GM21576 (cell line): ENCODE results near the gene SSH2.
"Not testable (repeated sequence)": the region's sequence is repeated elsewhere in the genome, so short reads cannot be mapped to it uniquely, and the experiment has no call there.

Experiments
- ATAC-seq: cut with Tn5 transposase; IDR thresholded peaks from one replicate; pipeline ENCODE4 v1.9.1; 2021; ENCODE audit warnings: mild to moderate bottlenecking, moderate library complexity; ENCODE audit not compliant: unreplicated experiment

Gene SSH2

DNA sequence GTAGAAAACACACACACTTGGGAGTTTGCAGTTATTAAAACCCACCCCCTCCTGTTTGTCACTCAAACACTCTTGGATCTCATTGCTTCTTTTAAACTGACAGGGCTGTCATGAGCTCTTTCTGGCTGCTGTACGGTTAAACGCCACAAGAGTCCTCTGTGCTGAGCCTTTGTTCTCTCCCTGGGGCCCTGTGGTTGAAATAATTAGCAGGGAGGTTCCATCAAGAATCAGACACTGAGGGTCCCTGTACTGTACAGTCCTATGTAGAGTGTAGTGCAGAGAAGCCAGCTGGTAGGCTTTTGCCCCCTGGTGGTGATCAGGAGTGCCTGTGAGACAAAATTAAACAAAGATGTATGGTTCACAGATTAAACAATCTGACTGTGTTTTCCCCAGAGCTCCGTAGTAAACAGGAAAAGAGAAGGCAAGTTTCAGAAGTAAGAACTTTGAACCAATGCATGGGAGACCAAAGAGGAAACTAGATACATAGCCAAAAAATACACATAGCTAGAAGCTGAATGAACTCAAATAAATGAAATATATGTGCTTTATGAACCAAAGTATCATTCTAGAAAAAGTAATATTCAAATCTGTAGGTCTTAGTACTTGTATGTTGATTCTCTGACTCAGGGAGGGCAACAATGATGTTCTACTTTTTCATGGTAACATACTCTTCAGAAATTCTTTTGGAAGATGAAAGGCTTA lies 1.4 kb upstream of the SSH2 start:
- ATAC-seq: peak; percentile 60

DNA sequence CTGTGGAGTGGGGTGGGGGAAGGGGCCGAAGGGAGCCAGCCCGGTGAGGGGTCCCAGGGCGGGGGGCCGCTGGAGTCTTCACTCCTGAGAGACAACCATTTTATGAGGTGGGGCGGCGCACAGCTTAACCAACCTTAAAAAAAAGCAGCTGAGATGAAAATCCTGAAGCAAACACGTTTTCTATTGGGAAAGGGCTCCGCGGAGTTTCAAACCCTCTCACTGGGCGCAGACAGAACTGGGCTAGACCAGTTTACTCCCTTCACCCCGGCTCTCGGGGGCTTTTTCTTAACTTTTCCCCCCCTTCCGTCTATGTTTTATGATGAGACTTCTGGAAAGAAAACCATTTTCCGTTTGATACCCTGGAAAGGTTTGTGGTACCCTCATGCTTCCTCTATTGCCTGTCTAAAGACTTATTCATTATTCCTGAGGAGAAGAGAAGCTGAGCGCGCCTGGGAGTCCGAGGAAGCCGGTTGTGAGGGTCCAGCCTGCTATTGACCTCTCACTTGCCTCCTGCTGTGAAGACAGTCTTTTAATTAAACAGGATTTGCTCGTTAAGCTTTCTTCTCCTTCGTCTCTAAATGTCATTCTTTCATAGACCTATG lies 482 bp upstream of the SSH2 start:
- ATAC-seq: no peak

DNA sequence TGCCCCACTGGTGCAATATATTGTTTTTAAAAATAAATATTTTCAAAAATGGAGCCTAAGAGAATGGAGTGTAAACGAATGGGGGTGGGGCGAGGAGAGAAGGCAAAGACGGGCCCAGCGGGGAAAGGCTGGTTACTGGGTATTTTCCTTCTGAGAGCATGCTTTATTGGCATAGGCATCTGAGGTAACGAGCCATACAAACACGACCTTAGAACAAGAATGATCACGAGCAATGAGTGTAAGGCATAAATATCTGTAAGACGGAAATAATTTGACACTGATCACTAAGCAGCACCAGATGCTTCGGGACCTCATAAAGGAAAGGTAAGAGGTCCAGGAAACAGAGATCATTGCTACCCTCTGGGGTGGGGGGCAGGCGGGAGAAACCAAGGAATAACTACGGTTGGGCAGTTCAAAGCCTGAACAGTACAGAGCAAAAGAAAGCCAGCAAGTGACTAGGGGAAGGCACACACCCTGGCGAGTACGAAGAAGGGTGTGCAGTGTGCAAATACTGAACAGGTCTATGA lies 959 bp downstream of the SSH2 start:
- no peak for ATAC-seq

DNA sequence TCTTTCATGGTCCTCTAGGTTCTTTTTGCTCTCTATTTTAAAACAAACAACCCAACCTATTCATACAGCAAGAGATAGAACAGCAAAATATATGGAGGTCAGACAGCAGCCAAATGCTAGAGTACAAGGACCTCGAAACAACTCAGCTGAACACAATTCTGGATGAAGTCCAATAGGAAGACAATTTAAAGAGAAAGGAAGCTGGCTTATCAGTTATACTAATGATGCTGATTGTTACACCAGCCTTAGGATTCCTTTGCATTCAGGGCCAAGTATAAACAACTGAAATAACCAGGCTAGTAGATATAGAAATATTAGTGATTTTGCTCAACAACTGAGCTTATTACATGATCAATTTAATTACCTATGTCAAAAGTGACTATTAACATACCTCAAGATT lies 2.5 kb downstream of the SSH2 start:
- no peak for ATAC-seq

DNA sequence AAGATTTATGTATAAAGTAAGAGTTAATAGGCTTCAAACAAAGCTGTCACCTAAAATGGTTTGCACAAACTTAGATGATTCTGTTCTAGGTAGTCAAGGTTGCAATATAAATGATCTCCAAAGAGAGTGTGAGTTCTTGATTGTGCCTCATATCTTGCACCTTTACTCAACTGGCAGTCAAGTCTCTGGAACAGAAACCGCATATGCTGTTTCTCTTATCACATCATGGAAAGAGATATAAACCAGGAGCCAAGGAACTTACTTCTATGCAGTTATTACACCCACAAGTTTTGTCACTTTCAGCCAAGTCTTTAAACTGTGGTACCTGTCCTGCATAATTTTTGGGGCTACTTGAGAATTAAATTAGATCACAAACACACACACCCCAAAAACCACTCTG lies 5.2 kb downstream of the SSH2 start:
- no peak for ATAC-seq

DNA sequence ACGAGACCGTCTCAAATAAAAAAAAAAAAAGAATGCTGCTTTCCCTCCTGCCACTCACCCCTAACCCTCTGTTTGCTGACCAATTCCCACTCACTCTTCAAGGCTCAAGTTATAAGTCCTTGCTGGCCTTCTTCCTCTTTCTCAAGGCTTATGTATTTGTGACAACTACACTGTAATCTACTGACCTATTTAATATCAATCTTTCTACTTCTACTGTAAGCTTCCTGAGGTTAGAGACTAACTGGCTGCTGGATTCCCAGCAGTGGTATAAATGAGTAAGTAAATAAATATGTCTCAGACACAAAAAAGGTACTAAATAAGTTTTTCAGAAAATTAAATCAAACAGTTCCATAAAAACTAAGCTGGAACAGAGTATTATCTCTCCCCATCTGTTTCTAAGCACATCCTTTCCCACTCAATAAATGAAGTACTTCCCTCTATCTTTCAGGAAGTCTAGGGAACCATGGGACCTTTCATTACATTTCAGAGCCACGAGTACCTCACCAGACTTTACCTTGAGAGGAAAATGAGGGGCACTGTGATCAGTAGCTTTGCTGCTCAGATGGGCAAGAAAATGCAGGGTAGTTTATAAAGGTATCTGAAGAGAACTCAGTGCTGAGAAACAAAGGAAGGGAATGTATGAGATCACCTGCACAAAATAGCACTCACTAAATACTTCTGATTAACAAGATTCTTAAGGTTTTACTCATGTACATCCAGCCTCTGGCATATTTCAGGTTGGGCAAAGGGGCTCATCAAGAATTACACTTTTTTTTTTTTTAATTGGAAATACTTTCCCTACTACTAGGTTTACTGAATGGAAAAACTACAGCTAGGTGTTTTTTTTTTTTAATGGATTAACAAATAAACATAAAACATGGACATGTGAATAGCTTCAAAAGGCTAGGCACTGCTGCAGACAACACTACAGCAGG lies 10.8 kb downstream of the SSH2 start:
- ATAC-seq: no peak

DNA sequence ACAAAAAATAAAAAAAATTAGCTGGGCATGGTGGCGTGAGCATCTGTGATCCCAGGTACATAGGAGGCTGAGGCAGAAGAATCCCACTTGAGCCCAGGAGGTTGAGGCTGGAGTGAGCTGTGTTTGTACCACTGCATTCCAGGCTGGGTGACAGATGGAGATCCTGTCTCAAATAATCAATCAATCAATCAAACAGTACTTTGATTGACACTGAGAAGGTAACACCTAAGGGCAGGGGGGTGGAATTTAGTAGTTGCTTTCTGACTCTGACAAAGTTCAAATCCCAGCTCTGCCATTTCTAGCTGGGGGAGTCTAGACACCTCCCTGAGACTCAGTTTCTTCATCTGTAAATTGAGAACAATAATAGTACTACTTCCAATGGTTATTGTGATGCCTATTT lies 12.0 kb downstream of the SSH2 start:
- no peak for ATAC-seq

DNA sequence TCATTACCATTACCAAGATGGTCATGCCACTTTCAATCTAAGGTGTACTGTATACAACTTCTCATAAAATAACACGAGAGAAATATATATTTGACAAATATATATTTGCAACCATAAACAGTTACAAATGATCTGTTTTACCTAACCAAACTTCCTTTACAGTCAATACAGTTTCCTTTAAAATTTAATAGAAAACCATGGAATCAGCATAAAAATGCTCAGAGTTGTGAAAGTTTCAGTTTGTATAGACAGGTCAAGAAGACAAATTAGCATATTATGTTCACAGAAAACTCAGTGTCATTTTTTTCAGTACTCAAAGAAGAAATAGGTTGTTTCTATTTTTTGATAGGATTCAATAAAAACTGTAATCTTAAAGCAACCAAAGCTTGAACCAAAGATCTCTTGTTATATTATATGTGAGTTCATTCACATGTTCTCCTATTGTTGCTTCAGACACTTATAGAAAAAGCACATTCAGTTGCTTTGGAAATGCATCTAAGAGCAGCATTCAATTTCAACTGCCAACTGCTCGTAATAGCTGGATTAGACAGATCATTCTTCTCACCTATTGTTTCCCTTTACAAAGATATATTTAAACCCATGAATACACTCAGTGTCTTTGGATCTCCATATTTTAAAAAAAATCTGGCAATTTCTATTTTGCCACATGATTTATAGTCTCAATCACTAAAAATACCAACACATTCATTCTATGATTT lies 15.1 kb downstream of the SSH2 start:
- no peak for ATAC-seq

DNA sequence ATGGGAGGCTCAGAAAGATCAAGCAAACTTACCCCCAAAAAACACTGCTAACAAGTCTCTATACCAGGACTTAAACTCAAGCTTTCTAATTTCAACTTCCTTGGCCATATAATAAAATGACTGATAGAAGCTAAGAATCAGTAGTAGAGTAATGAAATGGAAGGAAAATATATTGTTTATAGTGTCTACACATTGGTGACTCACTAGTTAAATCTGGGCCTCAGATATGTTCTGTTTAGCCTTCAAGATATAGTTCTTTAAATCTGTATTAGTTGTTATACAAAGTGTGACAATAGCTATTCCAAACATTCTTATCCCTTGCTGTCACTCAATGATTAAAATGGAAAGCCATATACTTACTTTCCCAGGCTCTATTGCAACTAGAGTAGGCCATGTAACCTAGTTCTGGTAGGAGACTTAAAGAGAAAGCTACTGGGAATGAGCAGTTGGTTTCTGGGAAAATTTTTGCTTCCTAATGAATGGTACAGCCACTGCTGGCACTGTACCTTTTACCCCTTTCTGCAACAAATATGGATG lies 18.3 kb downstream of the SSH2 start:
- no peak for ATAC-seq

DNA sequence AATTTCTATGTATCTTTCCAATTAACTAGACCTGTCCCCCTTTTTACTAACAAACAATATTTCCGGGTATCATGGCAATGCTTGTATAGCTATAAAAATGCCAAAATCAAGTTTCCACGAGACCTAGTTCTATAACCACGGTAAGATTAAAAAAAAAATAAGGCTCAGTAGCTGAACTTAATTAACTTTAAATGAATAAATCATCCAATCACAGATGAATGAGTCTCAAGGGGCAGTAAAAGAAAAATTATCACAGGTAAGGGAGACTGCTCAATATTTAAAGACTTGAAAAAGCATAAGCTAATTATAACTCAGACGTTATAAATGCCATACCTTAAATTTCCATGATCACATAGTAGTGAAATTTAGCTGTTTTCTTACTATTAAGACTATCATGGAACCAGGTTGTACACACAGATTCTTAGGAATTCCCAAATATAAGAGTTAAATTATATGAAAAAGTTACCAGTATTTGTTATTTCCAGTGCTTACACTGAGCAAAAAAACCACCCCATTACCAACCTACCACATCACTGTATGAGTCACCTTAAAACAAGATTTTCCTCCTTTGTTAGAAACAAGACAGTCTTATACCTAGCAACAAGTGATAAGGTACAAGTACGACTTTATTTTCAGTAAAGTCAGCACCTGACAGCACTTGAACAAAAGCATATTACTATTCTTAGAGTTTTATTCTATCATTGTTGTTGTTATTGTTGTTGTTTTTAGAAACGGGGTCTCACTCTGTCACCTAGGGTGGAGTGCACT lies 20.6 kb downstream of the SSH2 start:
- no peak for ATAC-seq

DNA sequence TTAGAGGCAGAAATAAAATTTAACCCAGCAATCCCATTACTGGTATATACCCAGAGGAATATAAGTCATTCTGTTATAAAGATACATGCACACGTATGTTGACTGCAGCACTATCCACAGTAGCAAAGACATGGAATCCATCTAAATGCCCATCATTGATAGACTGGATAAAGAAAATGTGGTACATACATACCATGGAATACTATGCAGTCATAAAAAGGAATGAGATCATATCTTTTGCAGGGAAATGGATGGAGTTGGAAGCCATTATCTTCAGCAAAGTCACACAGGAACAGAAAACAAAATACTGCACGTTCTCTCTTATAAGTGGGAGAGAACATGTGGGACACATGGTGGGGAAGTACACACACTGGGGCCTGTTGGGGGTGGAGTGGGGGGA lies 23.1 kb downstream of the SSH2 start:
- no peak for ATAC-seq

DNA sequence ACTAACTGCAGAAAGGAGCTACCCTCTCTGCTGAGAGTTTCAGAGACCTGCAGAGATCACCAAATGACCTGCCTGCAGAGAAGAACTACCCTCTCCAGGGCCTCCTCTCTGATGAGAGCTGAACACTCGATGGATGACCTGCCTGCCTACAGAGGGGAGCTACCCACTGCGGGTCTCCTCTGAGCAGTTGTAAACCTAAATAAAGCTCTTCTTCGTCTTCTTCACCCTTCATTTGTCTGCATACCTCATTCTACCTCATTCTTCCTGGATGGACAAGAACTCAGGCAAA lies 24.2 kb downstream of the SSH2 start:
- ATAC-seq: no peak

DNA sequence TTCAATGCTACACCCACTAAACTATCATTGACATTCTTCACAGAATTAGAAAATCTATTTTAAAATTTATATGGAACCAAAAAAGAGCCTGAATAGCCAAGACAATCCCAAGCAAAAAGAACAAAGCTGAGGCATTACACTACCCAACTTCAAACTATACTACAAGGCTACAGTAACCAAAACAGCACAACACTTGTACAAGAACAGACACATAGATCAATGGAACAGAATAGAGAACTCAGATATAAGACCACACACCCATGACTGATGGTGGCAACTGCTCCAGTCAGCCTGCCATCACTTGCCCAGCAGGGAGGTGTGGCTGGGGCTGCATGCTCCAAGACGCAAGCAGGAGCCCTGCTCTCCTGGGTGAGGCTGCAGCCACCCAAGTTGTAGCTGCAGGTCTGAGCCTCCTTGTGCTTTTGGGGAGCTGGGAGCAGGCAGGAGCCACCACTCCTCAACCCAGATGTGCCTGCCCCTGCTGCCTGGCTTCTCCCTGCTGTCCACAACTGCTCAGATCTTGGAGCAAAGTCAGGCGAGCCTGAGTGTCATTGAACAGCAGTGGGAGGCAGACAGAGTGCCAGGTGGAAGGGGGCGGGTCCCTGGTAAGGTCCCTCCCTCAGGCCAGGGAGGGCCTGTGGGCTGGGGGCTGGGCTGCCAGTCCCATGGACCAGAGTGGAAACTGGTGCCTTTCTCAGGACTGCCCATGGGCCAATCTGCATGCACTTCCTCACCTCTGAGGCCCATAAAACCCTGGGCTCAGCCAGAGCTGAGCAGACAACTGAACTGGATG lies 24.7 kb downstream of the SSH2 start:
- no peak for ATAC-seq

DNA sequence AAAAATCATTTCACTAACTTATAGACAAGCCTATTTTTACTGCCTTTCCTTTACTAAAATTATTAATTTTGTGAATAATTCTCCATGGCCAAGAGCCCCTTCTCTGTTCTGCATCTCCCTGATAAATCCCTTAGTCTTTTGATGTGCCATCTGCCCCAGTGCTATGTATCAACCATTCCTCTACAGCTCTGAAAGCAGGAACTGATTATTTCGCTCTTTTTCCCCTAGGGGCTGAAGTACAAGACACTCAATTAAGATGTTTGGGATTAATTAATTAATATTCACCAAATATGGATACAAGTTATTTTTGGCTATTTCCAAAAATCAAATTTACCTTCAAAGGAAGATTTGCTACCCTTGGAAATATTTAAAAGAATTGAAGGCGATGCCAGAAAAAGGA lies 26.6 kb downstream of the SSH2 start:
- no peak for ATAC-seq

DNA sequence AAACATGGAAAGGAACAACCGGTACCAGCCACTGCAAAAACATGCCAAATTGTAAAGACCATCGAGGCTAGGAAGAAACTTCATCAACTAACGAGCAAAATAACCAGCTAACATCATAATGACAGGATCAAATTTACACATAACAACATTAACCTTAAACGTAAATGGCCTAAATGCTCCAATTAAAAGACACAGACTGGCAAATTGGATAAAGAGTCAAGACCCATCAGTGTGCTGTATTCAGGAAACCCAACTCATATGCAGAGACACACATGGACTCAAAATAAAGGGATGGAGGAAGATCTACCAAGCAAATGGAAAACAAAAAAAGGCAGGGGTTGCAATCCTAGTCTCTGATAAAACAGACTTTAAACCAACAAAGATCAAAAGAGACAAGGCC lies 32.9 kb downstream of the SSH2 start:
- ATAC-seq: not testable (repeated sequence)

DNA sequence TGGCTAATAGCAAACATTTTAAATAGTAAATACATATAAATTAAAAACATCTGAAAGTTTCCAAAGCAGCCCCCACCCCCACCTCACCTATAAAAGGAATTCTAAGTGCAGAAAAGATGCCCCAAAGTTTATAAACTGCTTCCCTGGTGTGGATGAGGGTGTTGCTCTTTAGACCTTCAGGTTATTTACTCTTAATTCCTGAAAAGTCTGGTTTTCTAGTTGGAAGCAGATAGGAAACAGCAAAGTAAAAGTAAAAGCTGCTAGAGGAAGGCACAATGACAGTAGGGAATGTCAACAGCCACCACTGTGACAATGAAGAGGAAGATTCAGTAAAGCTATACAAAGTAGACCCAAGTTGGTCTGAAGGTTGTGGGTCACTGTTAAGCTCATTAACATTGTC lies 37.8 kb downstream of the SSH2 start:
- ATAC-seq: no peak

DNA sequence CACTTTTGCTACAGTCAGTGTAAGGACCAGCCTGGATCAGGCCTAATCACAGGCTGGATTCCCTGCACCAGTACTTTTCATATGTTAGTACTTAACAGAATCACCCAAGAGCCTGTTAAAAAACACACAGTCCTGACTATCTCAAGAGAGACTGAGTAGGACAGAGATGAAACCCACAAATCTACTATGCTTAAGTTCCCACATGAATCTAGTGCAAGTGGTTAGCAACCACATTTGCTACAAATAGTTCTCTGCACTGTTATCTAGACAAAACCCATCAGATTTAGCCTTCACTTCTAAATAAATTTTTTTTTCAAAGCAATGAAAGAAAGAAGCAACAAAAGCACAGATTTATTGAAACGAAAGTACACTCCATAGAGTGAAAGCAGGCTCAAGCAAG lies 38.9 kb downstream of the SSH2 start:
- no peak for ATAC-seq

DNA sequence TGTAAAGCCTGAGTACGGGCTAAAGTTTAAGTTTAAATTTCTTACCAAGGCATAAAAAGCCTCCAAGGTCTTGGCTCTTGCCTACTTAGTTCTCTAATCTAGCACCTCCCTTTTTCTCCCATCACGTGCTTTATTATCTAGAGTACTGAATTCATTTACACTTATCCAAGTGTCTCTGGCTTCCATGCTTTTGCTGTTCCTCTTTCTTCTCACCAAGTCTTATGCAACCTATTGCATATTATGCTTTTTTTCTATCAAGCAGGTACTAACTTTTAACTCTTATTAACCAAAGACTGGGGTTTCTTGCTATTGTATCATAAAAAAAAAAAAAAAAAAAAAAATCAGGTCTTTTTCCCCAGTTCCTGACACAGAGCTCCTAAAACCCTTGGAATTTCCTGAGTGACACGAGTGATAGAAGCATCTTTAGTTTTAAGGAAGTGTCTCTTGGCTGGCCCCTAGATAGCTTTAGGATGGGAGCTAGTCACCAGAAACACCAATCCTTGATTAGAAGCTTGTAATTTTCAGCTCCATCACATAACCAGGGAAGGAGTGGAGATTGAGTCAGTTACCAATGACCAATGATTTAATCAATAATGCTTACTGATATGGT lies 44.9 kb downstream of the SSH2 start:
- no peak for ATAC-seq

DNA sequence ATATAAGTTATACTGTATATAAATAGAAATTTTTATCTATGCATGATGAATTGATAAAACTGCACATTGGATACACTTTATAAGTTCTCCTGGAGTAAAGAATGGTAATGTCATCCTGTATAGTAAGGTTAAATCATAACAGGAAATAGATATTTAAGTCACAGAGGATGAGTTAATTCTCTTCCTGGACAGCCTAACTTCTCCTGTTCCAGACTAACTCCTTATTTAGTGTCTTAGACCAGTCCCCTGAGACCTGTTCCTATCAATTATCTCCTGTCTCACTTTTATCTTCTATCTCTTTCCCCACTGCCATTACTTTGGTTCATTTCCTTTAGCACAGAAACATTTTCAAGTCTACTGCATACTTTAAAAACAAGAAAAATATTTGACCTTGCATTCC lies 46.5 kb downstream of the SSH2 start:
- no peak for ATAC-seq
